ENCODE measurements around the gene ARMC8.

ARMC8 gene

DNA sequence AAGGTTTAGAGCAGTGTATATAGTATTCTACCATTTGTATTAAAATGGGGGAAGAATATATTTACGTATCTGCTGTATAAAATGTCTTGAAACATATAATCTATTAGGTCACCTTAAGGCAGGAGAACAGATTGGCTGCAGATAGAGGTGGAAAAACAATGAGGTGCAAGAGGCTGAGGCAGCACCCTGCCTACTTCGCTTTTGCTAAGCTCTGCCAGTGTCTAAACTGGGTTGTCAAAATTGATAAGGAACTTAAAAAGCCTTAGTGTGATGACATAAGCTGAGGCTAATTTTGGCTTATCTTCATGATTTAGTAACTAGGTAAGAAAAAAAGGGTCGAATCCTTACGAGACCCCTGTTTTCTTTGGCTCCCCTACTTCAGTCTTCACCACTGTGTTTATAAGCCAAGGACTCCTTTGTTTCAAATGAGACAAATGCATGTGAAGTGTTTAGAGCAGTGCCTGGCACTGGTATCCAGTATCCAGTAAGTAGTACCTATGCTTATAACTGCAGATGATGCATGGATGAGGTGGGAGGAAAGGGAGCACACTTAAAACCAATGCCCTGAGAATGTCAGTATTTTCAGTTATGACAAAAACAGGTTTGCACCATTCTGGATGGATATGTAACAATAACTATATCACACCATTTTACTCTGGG lies 45.7 kb downstream of the ARMC8 start:
- TF ChIP-seq POLR2AphosphoS5 (IDR thresholded peaks at IDR 0.05; ENCODE audit: low read depth) (no peak), REST (IDR thresholded peaks at IDR 0.05; ENCODE audit: insufficient replicate concordance, low read depth) (no peak)
- no peak overlapping the region for H3K4me3 ChIP-seq (replicated peaks; ENCODE audit: insufficient read depth, low read length)
- no peak for DNase-seq (ENCODE audit: low read depth in 1 of 2, low spot score in 1 of 2)
- H3K27me3 ChIP-seq (ENCODE audit: insufficient read depth, poor library complexity, severe bottlenecking): no peaks in the 10 kb centered on the region
- 0 out of 2 replicates have a peak overlapping the region, but pooled peaks have one; percentile 1 for H3K27ac ChIP-seq (replicated peaks)

DNA sequence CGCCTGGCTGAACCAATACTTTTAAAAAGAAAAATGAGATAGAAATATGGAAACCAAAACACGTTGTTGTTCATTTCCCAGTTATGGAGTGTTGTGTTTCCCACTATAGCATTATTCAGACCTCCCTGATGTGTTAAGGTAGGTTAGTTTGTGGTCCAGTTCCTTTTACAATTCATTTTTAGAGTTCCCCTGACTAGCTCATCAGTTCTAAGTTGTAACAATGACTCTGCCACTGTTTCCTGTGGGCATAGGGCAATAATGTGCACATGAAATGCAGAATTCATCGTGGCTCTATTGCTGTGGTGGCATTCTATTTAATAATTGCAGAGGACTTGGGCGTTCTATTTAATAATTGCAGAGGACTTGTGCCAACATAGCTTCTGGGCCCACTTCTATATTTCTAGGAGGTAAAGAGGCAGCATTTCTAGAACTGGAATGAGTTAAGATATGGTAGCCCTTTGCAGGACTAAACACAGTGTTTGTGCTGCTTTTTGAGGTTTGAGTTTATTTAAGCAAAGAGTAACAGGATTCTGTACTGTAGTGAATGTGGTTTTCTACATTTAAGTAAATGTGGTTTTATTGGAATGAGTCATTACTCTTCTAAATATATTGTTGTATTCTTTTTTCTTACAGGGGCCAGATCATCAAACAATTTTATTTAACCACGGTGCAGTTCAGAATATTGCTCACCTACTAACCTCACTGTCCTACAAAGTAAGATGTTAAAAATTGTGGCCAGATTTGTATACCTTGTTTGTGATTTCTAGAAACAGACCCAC lies 47.5 kb downstream of the ARMC8 start:
- Histone ChIP-seq H3K27me3 (ENCODE audit: insufficient read depth, poor library complexity, severe bottlenecking) (no peaks in the 10 kb centered on the region), H3K27ac (replicated peaks) (no peak overlapping the region), H3K4me3 (replicated peaks; ENCODE audit: insufficient read depth, low read length) (no peak overlapping the region)
- DNase-seq (ENCODE audit: low read depth in 1 of 2, low spot score in 1 of 2): no peak
- no peak for TF ChIP-seq REST (IDR thresholded peaks at IDR 0.05; ENCODE audit: insufficient replicate concordance, low read depth)
- no peak for TF ChIP-seq POLR2AphosphoS5 (IDR thresholded peaks at IDR 0.05; ENCODE audit: low read depth)
- TF ChIP-seq CTCF (IDR thresholded peaks at IDR 0.05; ENCODE audit: insufficient read depth, low read length): no peak
- TF ChIP-seq GABPA (IDR thresholded peaks at IDR 0.05; ENCODE audit: low read depth): no peak
- no peak for TF ChIP-seq SPI1 (IDR thresholded peaks at IDR 0.05; ENCODE audit: borderline replicate concordance, low read depth)

- H3K27ac ChIP-seq (replicated peaks): no peak overlapping the region
- no peaks in the 10 kb centered on the region for H3K27me3 ChIP-seq (ENCODE audit: insufficient read depth, poor library complexity, severe bottlenecking)
- DNase-seq (ENCODE audit: low read depth in 1 of 2, low spot score in 1 of 2): no peak
- TF ChIP-seq GABPA (IDR thresholded peaks at IDR 0.05; ENCODE audit: low read depth) (no peak), CTCF (IDR thresholded peaks at IDR 0.05; ENCODE audit: insufficient read depth, low read length) (no peak), SPI1 (IDR thresholded peaks at IDR 0.05; ENCODE audit: borderline replicate concordance, low read depth) (no peak), REST (IDR thresholded peaks at IDR 0.05; ENCODE audit: insufficient replicate concordance, low read depth) (no peak), POLR2AphosphoS5 (IDR thresholded peaks at IDR 0.05; ENCODE audit: low read depth) (no peak)
- no peak overlapping the region for H3K4me3 ChIP-seq (replicated peaks; ENCODE audit: insufficient read depth, low read length)
Observed at GRCh38 chr3:138238711-138239110, 51.6 kb downstream of the ARMC8 start.

Measured in HL-60 (cell line).